HCT116 (cell line): Measurements from ENCODE around the gene SLC7A1. TPM values are rescaled to one million over a fixed set of nuclear protein-coding genes. Genes with fewer than 3 reads are reported as not detected.

ENCODE experiments used
- ATAC-seq: fragments of 200-7000 bp; cut with Tn5 transposase; 2 replicates; pipeline ENCODE4 v1.9.1; 2020; ENCODE audit warnings: mild to moderate bottlenecking, moderate library complexity
- BruUV-seq: library from RNA; stranded (reverse); fragments of 400-500 nt; replicated peaks from 2 replicates; lab custom pipeline; 2021; lab: Mats Ljungman, UMichigan
- CTCF ChIA-PET: fragments of 300-600 bp; sonication (Branson Sonifier 250); formaldehyde crosslinking; loops from one replicate; lab custom pipeline; 2021; ENCODE audit warnings: antibody characterized with exemption; lab: Charles Lee
- POLR2A ChIA-PET: fragments of 300-600, 350-600 bp; sonication (Branson Sonifier 250); formaldehyde crosslinking; loops from one replicate; lab custom pipeline; 2021; ENCODE audit warnings: antibody characterized with exemption; lab: Charles Lee
- RAD21 ChIA-PET, 2 experiments: fragments of 300-600 bp; sonication (Branson Sonifier 250); formaldehyde crosslinking; loops; one replicate each; lab custom pipeline; 2023; ENCODE audit warnings: low total read pairs in 2 of 2; ENCODE audit not compliant: uncharacterized antibody in 2 of 2, unreplicated experiment in 2 of 2, low non-redundant PET in 1 of 2; lab: Charles Lee
- DNase-seq: peaks from one replicate; pipeline ENCODE4 v3.0.0-alpha.2; 2010; ENCODE audit warnings: low read depth, low spot score
- H2AFZ ChIP-seq: fragments of 200-600 bp; shearing (Covaris generic), sonication (generic); 2 replicates; pipeline ENCODE4 v1.6.1; 2017; ENCODE audit warnings: low read depth, mixed run types, mixed read lengths, antibody characterized with exemption, low read length; ENCODE audit not compliant: poor library complexity, severe bottlenecking
- H3K27ac ChIP-seq: 2 replicates; pipeline ENCODE4 v1.5.1; 2012; ENCODE audit warnings: low read depth, low read length
- H3K27me3 ChIP-seq: fragments of 200-600 bp; sonication (generic); 2 replicates; pipeline ENCODE4 v1.6.1; 2016; ENCODE audit warnings: mixed run types, low read length, mixed read lengths; ENCODE audit not compliant: insufficient read depth
- H3K36me3 ChIP-seq, 2 experiments: fragments of 200-500 bp in 1 of 2; fragments of 200-600 bp in 1 of 2; sonication (Bioruptor generic) in 1 of 2; sonication (generic) in 1 of 2; 2 replicates each; pipeline versions ENCODE4 v1.5.1 to v1.6.1; 2014 to 2016; ENCODE audit warnings: low read length in 2 of 2, inconsistent platforms in 1 of 2, mixed read lengths in 1 of 2, mixed run types in 1 of 2; ENCODE audit not compliant: insufficient read depth in 2 of 2, control insufficient read depth in 1 of 2
- H3K4me1 ChIP-seq, 2 experiments: fragments of 200-600 bp in 1 of 2; sonication (generic) in 1 of 2; 2 replicates each; pipeline versions ENCODE4 v1.5.1 to v1.6.1; 2012 to 2017; ENCODE audit warnings: low read length in 2 of 2, inconsistent platforms in 1 of 2, mild to moderate bottlenecking in 1 of 2, mixed read lengths in 1 of 2, mixed run types in 1 of 2, moderate library complexity in 1 of 2; ENCODE audit not compliant: insufficient read depth in 2 of 2, control insufficient read depth in 1 of 2
- H3K4me2 ChIP-seq: fragments of 200-600 bp; sonication (generic); 2 replicates; pipeline ENCODE4 v1.6.1; 2017; ENCODE audit warnings: mixed run types, low read length, mixed read lengths
- H3K4me3 ChIP-seq, 2 experiments: fragments of 200-600 bp in 1 of 2; sonication (generic) in 1 of 2; replicated peaks in 1 of 2; 2 replicates each; pipeline ENCODE4 v1.5.1; 2011 to 2016; ENCODE audit warnings: low read length in 2 of 2, control low read depth in 1 of 2, low read depth in 1 of 2, mild to moderate bottlenecking in 1 of 2, mixed read lengths in 1 of 2, mixed run types in 1 of 2
- H3K79me2 ChIP-seq: fragments of 200-600 bp; sonication (generic); 2 replicates; pipeline ENCODE4 v1.6.1; 2017; ENCODE audit warnings: mild to moderate bottlenecking, mixed run types, low read length, moderate library complexity, mixed read lengths; ENCODE audit not compliant: insufficient read depth
- H3K9ac ChIP-seq: fragments of 200-600 bp; sonication (generic); 2 replicates; pipeline ENCODE4 v1.6.1; 2016; ENCODE audit warnings: low read length, mixed read lengths
- H3K9me2 ChIP-seq: fragments of 200-600 bp; sonication (generic), shearing (Covaris generic); 2 replicates; pipeline ENCODE4 v1.6.1; 2017; ENCODE audit warnings: mixed run types, mild to moderate bottlenecking, moderate library complexity; ENCODE audit not compliant: insufficient read depth
- H3K9me3 ChIP-seq, 2 experiments: fragments of 200-500 bp in 1 of 2; fragments of 200-600 bp in 1 of 2; sonication (Bioruptor generic) in 1 of 2; sonication (generic) in 1 of 2; 2 replicates each; pipeline ENCODE4 v1.6.1; 2014 to 2017; ENCODE audit warnings: low read length in 2 of 2, mixed read lengths in 2 of 2, inconsistent platforms in 1 of 2, low read depth in 1 of 2, mild to moderate bottlenecking in 1 of 2, mixed run types in 1 of 2, moderate library complexity in 1 of 2; ENCODE audit not compliant: control insufficient read depth in 1 of 2, insufficient read depth in 1 of 2
- H4K20me1 ChIP-seq: fragments of 200-600 bp; sonication (generic), shearing (Covaris generic); 2 replicates; pipeline ENCODE4 v1.6.1; 2017; ENCODE audit warnings: mixed run types, mild to moderate bottlenecking, moderate library complexity; ENCODE audit not compliant: insufficient read depth
- CBX3 ChIP-seq: IDR thresholded peaks from 2 replicates; pipeline ENCODE4 v1.6.1; 2012; ENCODE audit warnings: low read depth
- CEBPB ChIP-seq: IDR thresholded peaks from 2 replicates; pipeline ENCODE4 v1.6.1; 2012; ENCODE audit warnings: low read depth
- EGR1 ChIP-seq: IDR thresholded peaks from 2 replicates; pipeline ENCODE4 v1.6.1; 2012; ENCODE audit warnings: low read depth
- ELF1 ChIP-seq: IDR thresholded peaks from 2 replicates; pipeline ENCODE4 v1.6.1; 2012; ENCODE audit warnings: low read depth, borderline replicate concordance
- EZH2phosphoT487 ChIP-seq: fragments of 200-600 bp; IDR thresholded peaks from 2 replicates; pipeline ENCODE4 v1.6.1; 2018; ENCODE audit warnings: antibody characterized with exemption, borderline replicate concordance
- FOSL1 ChIP-seq: IDR thresholded peaks from 2 replicates; pipeline ENCODE4 v1.6.1; 2012; ENCODE audit warnings: low read depth
- JUND ChIP-seq: IDR thresholded peaks from 2 replicates; pipeline ENCODE4 v1.6.1; 2012
- POLR2A ChIP-seq: IDR thresholded peaks from 2 replicates; pipeline ENCODE4 v1.7.0; 2011; ENCODE audit warnings: borderline replicate concordance; ENCODE audit not compliant: insufficient read depth, insufficient read length; ENCODE audit errors: extremely low read depth
- RAD21 ChIP-seq: IDR thresholded peaks from 2 replicates; pipeline ENCODE4 v1.6.1; 2012; ENCODE audit warnings: low read depth, mild to moderate bottlenecking
- SIN3A ChIP-seq: IDR thresholded peaks from 2 replicates; pipeline ENCODE4 v1.6.1; 2012; ENCODE audit warnings: low read depth
- SRF ChIP-seq: IDR thresholded peaks from 2 replicates; pipeline ENCODE4 v1.6.1; 2012; ENCODE audit warnings: low read depth
- YY1 ChIP-seq: IDR thresholded peaks from 2 replicates; pipeline ENCODE4 v1.6.1; 2011; ENCODE audit warnings: low read length, low read depth, moderate library complexity, mild to moderate bottlenecking; ENCODE audit not compliant: insufficient replicate concordance; ENCODE audit errors: extremely low read depth
- ZFX ChIP-seq: fragments of 450-650 bp; IDR thresholded peaks from 2 replicates; pipeline ENCODE4 v1.6.1; 2017
- intact Hi-C: fragments of 100-400 bp; cut with micrococcal nuclease; formaldehyde crosslinking; loops from 2 replicates; pipeline ENCODE4 v1.10.0; 2022
- total RNA-seq: library from RNA; stranded (reverse); gene quantifications from one replicate; pipeline ENCODE4 v1.2.1, GENCODE V29; 2021; ENCODE audit not compliant: unreplicated experiment
- TF ChIP-seq, protein P1 (sequence below): IDR thresholded peaks from 2 replicates; pipeline ENCODE4 v1.6.1; 2011; ENCODE audit warnings: mild to moderate bottlenecking, low read length, moderate library complexity; ENCODE audit not compliant: insufficient replicate concordance; ENCODE audit errors: extremely low read depth
- TF ChIP-seq, protein P2 (sequence below): IDR thresholded peaks from 2 replicates; pipeline ENCODE4 v1.6.1; 2012
- TF ChIP-seq, protein P3 (sequence below), 3 experiments: fragments of 200-600 bp in 1 of 3; sonication (generic) in 1 of 3; IDR thresholded peaks in 2 of 3; conservative IDR thresholded peaks in 1 of 3; 2 replicates each; pipeline ENCODE4 v1.5.1; 2012 to 2017; ENCODE audit warnings: low read depth in 2 of 3, low read length in 2 of 3, antibody characterized with exemption in 1 of 3, borderline replicate concordance in 1 of 3, control low read depth in 1 of 3, mild to moderate bottlenecking in 1 of 3, mixed read lengths in 1 of 3, mixed run types in 1 of 3, moderate library complexity in 1 of 3; ENCODE audit not compliant: insufficient read depth in 1 of 3
- TF ChIP-seq, protein P4 (sequence below): IDR thresholded peaks from 2 replicates; pipeline ENCODE4 v1.6.1; 2012

SLC7A1 gene
- total RNA-seq, 1 experiment from 2014 or later, result 124 TPM

DNA sequence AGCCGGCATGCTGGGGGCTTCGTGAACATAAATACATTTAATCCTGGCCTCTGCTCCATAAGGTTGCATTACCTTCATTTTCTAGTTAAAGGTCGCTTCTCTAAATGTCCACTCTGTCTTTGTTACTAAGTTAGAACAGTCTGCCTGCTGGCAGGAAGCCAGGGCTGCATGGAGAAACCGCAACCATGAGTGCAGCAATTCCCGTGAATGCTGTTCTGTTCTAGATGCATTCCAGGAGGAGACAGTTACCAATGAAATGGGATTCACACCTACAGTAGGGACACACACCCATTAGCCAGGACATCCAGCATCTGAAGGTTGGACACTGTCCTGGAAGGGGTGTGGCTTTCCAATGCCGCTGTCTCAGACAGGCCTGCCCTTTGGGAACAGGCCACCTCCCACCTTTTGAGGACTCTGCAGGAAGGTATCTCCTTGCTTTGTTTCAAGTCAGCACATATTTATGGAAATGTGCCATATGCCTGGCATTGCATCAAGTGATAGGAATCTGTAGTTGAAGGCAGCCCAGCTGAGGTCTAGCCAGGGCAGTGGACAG lies 129.7 kb downstream of the SLC7A1 start:
- Histone ChIP-seq H3K4me1 (no peaks in the 10 kb centered on the region), H3K9me2 (no peaks in the 10 kb centered on the region), H3K79me2 (no peaks in the 10 kb centered on the region), H4K20me1 (no peaks in the 10 kb centered on the region; the same call in 1 of the 2 replicates), H3K4me2 (no peak overlapping the region), H3K36me3 (no peaks in the 10 kb centered on the region), H3K27ac (no peak overlapping the region), H3K9me3 (no peaks in the 10 kb centered on the region), H2AFZ (no peak overlapping the region), H3K27me3 (no peaks in the 10 kb centered on the region; the same call in 1 of the 2 replicates), H3K4me3 (no peak overlapping the region), H3K9ac (no peak overlapping the region)
- no peak for TF ChIP-seq ZFX
- TF ChIP-seq POLR2A, result no peak
- TF ChIP-seq, protein P1, sequence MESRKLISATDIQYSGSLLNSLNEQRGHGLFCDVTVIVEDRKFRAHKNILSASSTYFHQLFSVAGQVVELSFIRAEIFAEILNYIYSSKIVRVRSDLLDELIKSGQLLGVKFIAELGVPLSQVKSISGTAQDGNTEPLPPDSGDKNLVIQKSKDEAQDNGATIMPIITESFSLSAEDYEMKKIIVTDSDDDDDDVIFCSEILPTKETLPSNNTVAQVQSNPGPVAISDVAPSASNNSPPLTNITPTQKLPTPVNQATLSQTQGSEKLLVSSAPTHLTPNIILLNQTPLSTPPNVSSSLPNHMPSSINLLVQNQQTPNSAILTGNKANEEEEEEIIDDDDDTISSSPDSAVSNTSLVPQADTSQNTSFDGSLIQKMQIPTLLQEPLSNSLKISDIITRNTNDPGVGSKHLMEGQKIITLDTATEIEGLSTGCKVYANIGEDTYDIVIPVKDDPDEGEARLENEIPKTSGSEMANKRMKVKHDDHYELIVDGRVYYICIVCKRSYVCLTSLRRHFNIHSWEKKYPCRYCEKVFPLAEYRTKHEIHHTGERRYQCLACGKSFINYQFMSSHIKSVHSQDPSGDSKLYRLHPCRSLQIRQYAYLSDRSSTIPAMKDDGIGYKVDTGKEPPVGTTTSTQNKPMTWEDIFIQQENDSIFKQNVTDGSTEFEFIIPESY, result no peak
- TF ChIP-seq, protein P2, sequence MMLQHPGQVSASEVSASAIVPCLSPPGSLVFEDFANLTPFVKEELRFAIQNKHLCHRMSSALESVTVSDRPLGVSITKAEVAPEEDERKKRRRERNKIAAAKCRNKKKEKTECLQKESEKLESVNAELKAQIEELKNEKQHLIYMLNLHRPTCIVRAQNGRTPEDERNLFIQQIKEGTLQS, result no peak
- TF ChIP-seq JUND, result no peak
- TF ChIP-seq CBX3, result no peak
- TF ChIP-seq, protein P3, sequence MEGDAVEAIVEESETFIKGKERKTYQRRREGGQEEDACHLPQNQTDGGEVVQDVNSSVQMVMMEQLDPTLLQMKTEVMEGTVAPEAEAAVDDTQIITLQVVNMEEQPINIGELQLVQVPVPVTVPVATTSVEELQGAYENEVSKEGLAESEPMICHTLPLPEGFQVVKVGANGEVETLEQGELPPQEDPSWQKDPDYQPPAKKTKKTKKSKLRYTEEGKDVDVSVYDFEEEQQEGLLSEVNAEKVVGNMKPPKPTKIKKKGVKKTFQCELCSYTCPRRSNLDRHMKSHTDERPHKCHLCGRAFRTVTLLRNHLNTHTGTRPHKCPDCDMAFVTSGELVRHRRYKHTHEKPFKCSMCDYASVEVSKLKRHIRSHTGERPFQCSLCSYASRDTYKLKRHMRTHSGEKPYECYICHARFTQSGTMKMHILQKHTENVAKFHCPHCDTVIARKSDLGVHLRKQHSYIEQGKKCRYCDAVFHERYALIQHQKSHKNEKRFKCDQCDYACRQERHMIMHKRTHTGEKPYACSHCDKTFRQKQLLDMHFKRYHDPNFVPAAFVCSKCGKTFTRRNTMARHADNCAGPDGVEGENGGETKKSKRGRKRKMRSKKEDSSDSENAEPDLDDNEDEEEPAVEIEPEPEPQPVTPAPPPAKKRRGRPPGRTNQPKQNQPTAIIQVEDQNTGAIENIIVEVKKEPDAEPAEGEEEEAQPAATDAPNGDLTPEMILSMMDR (IDR thresholded peaks at IDR 0.05 in 2 of 3, conservative IDR thresholded peaks at IDR 0.05 in 1 of 3; ENCODE audit: borderline replicate concordance in 1 of 3, insufficient read depth in 1 of 3, low read depth in 2 of 3, low read length in 2 of 3), result no peak
- no peak for TF ChIP-seq YY1
- TF ChIP-seq RAD21, result no peak
- TF ChIP-seq, protein P4, sequence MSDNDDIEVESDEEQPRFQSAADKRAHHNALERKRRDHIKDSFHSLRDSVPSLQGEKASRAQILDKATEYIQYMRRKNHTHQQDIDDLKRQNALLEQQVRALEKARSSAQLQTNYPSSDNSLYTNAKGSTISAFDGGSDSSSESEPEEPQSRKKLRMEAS, result no peak
- no peak for TF ChIP-seq CEBPB
- no peak for TF ChIP-seq ELF1
- TF ChIP-seq SRF, result no peak
- TF ChIP-seq FOSL1, result no peak
- TF ChIP-seq SIN3A, result no peak
- no peak for TF ChIP-seq EGR1
- no peak for TF ChIP-seq EZH2phosphoT487
- RAD21 ChIA-PET, result no interaction called here
- no TSS peak for BruUV-seq
- DNase-seq (no peak), ATAC-seq (0 out of 2 replicates have a peak, but pooled peaks have one; percentile 38)
- POLR2A ChIA-PET, result no interaction called here
- intact Hi-C loops, result no loop called here
- CTCF ChIA-PET, result interaction anchor here (1.2 kb wide), 1 partner anchor 11 kb away, joined by 3 read pairs; no protein-coding TSS in a partner anchor
